Panc1 (cell line): Measurements from ENCODE around the gene PRKG1.
"Not testable (repeated sequence)": the region's sequence is repeated elsewhere in the genome, so short reads cannot be mapped to it uniquely, and the experiment has no call there.

Experiments
- POLR2AphosphoS5 ChIP-seq: IDR thresholded peaks from 2 replicates; pipeline ENCODE4 v1.6.1; 2012; ENCODE audit warnings: mild to moderate bottlenecking, low read depth, low read length, moderate library complexity
- SIN3A ChIP-seq: IDR thresholded peaks from 2 replicates; pipeline ENCODE4 v1.6.1; 2012; ENCODE audit warnings: low read depth, mild to moderate bottlenecking, low read length, moderate library complexity, borderline replicate concordance; ENCODE audit not compliant: insufficient read depth
- TCF7L2 ChIP-seq: IDR thresholded peaks from 2 replicates; pipeline ENCODE4 v1.6.1; 2011; ENCODE audit warnings: mild to moderate bottlenecking, low read depth, low read length, inconsistent platforms
- TF ChIP-seq, protein P1 (sequence below): fragments of 450-650 bp; IDR thresholded peaks from 2 replicates; pipeline ENCODE4 v1.5.1; 2017; ENCODE audit warnings: mild to moderate bottlenecking
- TF ChIP-seq, protein P2 (sequence below), 2 experiments: IDR thresholded peaks; 2 replicates each; pipeline ENCODE4 v1.6.1; 2011 to 2012; ENCODE audit warnings: low read depth in 2 of 2, control low read depth in 1 of 2, low read length in 1 of 2, mild to moderate bottlenecking in 1 of 2, moderate library complexity in 1 of 2; ENCODE audit not compliant: insufficient read depth in 1 of 2

DNA sequence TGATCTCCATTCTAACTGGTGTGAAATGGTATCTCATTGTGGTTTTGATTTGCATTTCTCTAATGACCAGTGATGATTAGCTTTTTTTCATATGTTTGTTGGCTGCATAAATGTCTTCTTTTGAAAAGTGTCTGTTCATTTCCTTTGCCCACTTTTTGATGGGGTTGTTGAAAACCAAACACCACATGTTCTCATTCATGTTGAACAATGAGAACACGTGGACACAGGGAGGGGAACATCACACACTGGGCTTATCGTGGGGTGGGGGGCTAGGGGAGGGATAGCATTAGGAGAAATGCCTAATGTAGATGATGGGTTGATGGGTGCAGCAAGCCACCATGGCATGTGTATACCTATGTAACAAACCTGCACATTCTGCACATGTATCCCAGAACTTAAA lies 197.8 kb downstream of the PRKG1 start:
- TF ChIP-seq, protein P1, sequence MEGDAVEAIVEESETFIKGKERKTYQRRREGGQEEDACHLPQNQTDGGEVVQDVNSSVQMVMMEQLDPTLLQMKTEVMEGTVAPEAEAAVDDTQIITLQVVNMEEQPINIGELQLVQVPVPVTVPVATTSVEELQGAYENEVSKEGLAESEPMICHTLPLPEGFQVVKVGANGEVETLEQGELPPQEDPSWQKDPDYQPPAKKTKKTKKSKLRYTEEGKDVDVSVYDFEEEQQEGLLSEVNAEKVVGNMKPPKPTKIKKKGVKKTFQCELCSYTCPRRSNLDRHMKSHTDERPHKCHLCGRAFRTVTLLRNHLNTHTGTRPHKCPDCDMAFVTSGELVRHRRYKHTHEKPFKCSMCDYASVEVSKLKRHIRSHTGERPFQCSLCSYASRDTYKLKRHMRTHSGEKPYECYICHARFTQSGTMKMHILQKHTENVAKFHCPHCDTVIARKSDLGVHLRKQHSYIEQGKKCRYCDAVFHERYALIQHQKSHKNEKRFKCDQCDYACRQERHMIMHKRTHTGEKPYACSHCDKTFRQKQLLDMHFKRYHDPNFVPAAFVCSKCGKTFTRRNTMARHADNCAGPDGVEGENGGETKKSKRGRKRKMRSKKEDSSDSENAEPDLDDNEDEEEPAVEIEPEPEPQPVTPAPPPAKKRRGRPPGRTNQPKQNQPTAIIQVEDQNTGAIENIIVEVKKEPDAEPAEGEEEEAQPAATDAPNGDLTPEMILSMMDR = not testable (repeated sequence)
- TF ChIP-seq, protein P2, sequence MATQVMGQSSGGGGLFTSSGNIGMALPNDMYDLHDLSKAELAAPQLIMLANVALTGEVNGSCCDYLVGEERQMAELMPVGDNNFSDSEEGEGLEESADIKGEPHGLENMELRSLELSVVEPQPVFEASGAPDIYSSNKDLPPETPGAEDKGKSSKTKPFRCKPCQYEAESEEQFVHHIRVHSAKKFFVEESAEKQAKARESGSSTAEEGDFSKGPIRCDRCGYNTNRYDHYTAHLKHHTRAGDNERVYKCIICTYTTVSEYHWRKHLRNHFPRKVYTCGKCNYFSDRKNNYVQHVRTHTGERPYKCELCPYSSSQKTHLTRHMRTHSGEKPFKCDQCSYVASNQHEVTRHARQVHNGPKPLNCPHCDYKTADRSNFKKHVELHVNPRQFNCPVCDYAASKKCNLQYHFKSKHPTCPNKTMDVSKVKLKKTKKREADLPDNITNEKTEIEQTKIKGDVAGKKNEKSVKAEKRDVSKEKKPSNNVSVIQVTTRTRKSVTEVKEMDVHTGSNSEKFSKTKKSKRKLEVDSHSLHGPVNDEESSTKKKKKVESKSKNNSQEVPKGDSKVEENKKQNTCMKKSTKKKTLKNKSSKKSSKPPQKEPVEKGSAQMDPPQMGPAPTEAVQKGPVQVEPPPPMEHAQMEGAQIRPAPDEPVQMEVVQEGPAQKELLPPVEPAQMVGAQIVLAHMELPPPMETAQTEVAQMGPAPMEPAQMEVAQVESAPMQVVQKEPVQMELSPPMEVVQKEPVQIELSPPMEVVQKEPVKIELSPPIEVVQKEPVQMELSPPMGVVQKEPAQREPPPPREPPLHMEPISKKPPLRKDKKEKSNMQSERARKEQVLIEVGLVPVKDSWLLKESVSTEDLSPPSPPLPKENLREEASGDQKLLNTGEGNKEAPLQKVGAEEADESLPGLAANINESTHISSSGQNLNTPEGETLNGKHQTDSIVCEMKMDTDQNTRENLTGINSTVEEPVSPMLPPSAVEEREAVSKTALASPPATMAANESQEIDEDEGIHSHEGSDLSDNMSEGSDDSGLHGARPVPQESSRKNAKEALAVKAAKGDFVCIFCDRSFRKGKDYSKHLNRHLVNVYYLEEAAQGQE (IDR thresholded peaks at IDR 0.05; ENCODE audit: insufficient read depth in 1 of 2, low read depth in 2 of 2, low read length in 1 of 2) = not testable (repeated sequence)
- TF ChIP-seq POLR2AphosphoS5, TCF7L2, SIN3A: not testable (repeated sequence)
